Smooth muscle cell (in vitro differentiated cells): Measurements from ENCODE around the gene SLC30A2. TPM values are rescaled to one million over a fixed set of nuclear protein-coding genes. Genes with fewer than 3 reads are reported as not detected.

Source experiments
- DNase-seq: peaks from one replicate; lab custom pipeline; 2025; ENCODE audit not compliant: unreplicated experiment; lab: John Stamatoyannopoulos, UW
- H2AFZ ChIP-seq: fragments of 200-600 bp; sonication (generic); 2 replicates; pipeline ENCODE4 v1.6.0; 2016; ENCODE audit warnings: antibody characterized with exemption, low read depth, mild to moderate bottlenecking
- H3F3A ChIP-seq: fragments of 200-600 bp; sonication (generic); 2 replicates; pipeline ENCODE4 v1.6.0; 2017; ENCODE audit warnings: antibody characterized with exemption, low read depth
- H3K27ac ChIP-seq: fragments of 200-600 bp; sonication (generic); 2 replicates; pipeline ENCODE4 v1.5.1; 2016; ENCODE audit warnings: low read depth, mild to moderate bottlenecking
- H3K27me3 ChIP-seq: fragments of 200-600 bp; sonication (generic); 2 replicates; pipeline ENCODE4 v1.6.1; 2016; ENCODE audit warnings: low read depth, mild to moderate bottlenecking
- H3K36me3 ChIP-seq: fragments of 200-600 bp; sonication (generic); 2 replicates; pipeline ENCODE4 v1.5.1; 2016; ENCODE audit warnings: low read depth
- H3K4me1 ChIP-seq: fragments of 200-600 bp; sonication (generic); 2 replicates; pipeline ENCODE4 v1.5.1; 2016; ENCODE audit warnings: low read depth
- H3K4me2 ChIP-seq: fragments of 200-600 bp; sonication (generic); 2 replicates; pipeline ENCODE4 v1.6.0; 2016; ENCODE audit warnings: mild to moderate bottlenecking
- H3K4me3 ChIP-seq: fragments of 200-600 bp; sonication (generic); 2 replicates; pipeline ENCODE4 v1.5.1; 2016; ENCODE audit warnings: mild to moderate bottlenecking
- H3K79me2 ChIP-seq: fragments of 200-600 bp; sonication (generic); 2 replicates; pipeline ENCODE4 v1.6.0; 2016; ENCODE audit warnings: low read depth, mild to moderate bottlenecking
- H3K9ac ChIP-seq: fragments of 200-600 bp; sonication (generic); 2 replicates; pipeline ENCODE4 v1.6.0; 2016; ENCODE audit warnings: low read depth
- H3K9me3 ChIP-seq: fragments of 200-600 bp; sonication (generic); replicated peaks from 2 replicates; pipeline ENCODE4 v1.5.1; 2016; ENCODE audit warnings: low read depth
- H4K20me1 ChIP-seq: fragments of 200-600 bp; sonication (generic); 2 replicates; pipeline ENCODE4 v1.6.0; 2016; ENCODE audit warnings: low read depth
- WGBS: methylation state at CpG from one replicate; pipeline ENCODE4 v1.1.7; 2016; ENCODE audit warnings: low lambda C conversion rate; 5-methylcytosine and 5-hydroxymethylcytosine counted together
- polyA plus RNA-seq: library from polyadenylated mRNA; unstranded; fragments of >200 nt; fragmentation: Nextera tagmentation; extraction: Ambion mirVana; gene quantifications from 2 replicates; pipeline ENCODE4 v1.2.1, GENCODE V29; 2016
- small RNA-seq: library from RNA; depleted of rRNA; stranded (forward); fragments of <200 nt; gene quantifications from one replicate; pipeline ENCODE3, GENCODE V24; 2014
- total RNA-seq: library from RNA; depleted of rRNA; stranded (reverse); fragments of >200 nt; gene quantifications from 2 replicates; pipeline ENCODE4 v1.2.3, GENCODE V29; 2014
- TF ChIP-seq, protein P1 (sequence below): fragments of 200-600 bp; sonication (generic); IDR thresholded peaks from 2 replicates; pipeline ENCODE4 v1.5.1; 2017; ENCODE audit warnings: borderline replicate concordance, mild to moderate bottlenecking, antibody characterized with exemption; ENCODE audit not compliant: insufficient read depth, poor library complexity, severe bottlenecking

The SLC30A2 gene
- total and polyA plus RNA-seq, 2 experiments from 2014 or later: 0.27 to 0.53 TPM

DNA sequence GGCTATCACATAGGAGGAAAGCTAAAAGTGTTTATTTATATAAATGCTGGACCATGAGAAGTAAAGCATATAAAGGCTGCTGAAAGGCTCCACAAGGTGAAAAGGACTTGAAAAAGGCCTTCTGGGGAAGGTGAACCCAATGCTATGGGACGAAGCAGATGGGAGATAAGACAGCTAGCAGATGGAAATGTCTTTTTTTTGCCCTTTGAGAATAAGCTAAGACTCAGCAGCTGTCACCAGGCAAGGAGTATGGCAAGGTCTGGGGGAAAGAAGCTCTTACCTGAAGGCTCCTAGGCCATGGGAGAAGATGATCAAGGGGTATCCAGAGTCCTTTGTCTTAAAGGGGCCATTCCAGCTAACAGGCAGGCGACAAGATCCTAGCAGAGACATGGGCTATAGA is 58.0 kb downstream of the SLC30A2 start:
- Histone ChIP-seq H3K4me1 (no peaks in the 10 kb centered on the region), H3K4me2 (no peak overlapping the region), H3K4me3 (no peak overlapping the region), H3K27me3 (no peaks in the 10 kb centered on the region), H4K20me1 (no peaks in the 10 kb centered on the region), H3K9me3 (no peaks in the 10 kb centered on the region), H2AFZ (no peak overlapping the region), H3K36me3 (no peaks in the 10 kb centered on the region), H3F3A (no peaks in the 10 kb centered on the region), H3K27ac (no peak overlapping the region), H3K9ac (no peak overlapping the region), H3K79me2 (no peaks in the 10 kb centered on the region)
- no peak for DNase-seq
- WGBS: 98% methylated on average over 2 of the region's 2 CpGs
- TF ChIP-seq, protein P1, sequence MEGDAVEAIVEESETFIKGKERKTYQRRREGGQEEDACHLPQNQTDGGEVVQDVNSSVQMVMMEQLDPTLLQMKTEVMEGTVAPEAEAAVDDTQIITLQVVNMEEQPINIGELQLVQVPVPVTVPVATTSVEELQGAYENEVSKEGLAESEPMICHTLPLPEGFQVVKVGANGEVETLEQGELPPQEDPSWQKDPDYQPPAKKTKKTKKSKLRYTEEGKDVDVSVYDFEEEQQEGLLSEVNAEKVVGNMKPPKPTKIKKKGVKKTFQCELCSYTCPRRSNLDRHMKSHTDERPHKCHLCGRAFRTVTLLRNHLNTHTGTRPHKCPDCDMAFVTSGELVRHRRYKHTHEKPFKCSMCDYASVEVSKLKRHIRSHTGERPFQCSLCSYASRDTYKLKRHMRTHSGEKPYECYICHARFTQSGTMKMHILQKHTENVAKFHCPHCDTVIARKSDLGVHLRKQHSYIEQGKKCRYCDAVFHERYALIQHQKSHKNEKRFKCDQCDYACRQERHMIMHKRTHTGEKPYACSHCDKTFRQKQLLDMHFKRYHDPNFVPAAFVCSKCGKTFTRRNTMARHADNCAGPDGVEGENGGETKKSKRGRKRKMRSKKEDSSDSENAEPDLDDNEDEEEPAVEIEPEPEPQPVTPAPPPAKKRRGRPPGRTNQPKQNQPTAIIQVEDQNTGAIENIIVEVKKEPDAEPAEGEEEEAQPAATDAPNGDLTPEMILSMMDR: no peak

Small RNA genes within 50 kb of the gene (small RNA-seq; reads per million reads assigned to genes)
- gene RF00283 (not detected), gene RF00492 (not detected)

Other genes with a start within 250 kb of the SLC30A2 start
- gene SELENON, start 245.9 kb downstream of the SLC30A2 start, total RNA-seq: 26.6 and 32.6 TPM in 2 replicates
- 48.9 and 62.9 TPM in 2 replicates for gene SELENON, start 245.9 kb downstream of the SLC30A2 start, polyA plus RNA-seq
- 39.9 and 47.2 TPM in 2 replicates for gene MTFR1L, start 226.2 kb downstream of the SLC30A2 start, total RNA-seq
- 63.9 and 71.2 TPM in 2 replicates for gene MTFR1L, start 226.2 kb downstream of the SLC30A2 start, polyA plus RNA-seq
- 0.18 and 2.1 TPM in 2 replicates for gene AUNIP, start 186.7 kb downstream of the SLC30A2 start, total RNA-seq
- 1.1 and 1.3 TPM in 2 replicates for gene AUNIP, start 186.7 kb downstream of the SLC30A2 start, polyA plus RNA-seq
- 8.8 and 10.0 TPM in 2 replicates for gene PAQR7, start 170.4 kb downstream of the SLC30A2 start, total RNA-seq
- 2.9 and 3.7 TPM in 2 replicates for gene PAQR7, start 170.4 kb downstream of the SLC30A2 start, polyA plus RNA-seq
- 112 and 115 TPM in 2 replicates for gene STMN1, start 139.7 kb downstream of the SLC30A2 start, total RNA-seq
- gene STMN1, start 139.7 kb downstream of the SLC30A2 start, polyA plus RNA-seq: 309 and 331 TPM in 2 replicates
- gene PAFAH2, start 48.1 kb downstream of the SLC30A2 start, total RNA-seq: 9.2 and 9.4 TPM in 2 replicates
- gene PAFAH2, start 48.1 kb downstream of the SLC30A2 start, polyA plus RNA-seq: 9.6 and 13.2 TPM in 2 replicates
- 11.2 and 14.1 TPM in 2 replicates for gene EXTL1, start 24.3 kb downstream of the SLC30A2 start, total RNA-seq
- gene EXTL1, start 24.3 kb downstream of the SLC30A2 start, polyA plus RNA-seq: 9.2 and 25.8 TPM in 2 replicates
- not detected in 2 replicates for gene TRIM63, start 21.5 kb upstream of the SLC30A2 start, total RNA-seq
- gene TRIM63, start 21.5 kb upstream of the SLC30A2 start, polyA plus RNA-seq: 0.14 and 0.97 TPM in 2 replicates
- gene PDIK1L, start 65.7 kb upstream of the SLC30A2 start, total RNA-seq: 3.7 and 4.6 TPM in 2 replicates
- gene PDIK1L, start 65.7 kb upstream of the SLC30A2 start, polyA plus RNA-seq: 1.9 and 3.6 TPM in 2 replicates
- not detected in 2 replicates for gene FAM110D, start 113.0 kb upstream of the SLC30A2 start, total RNA-seq
- 0.08 TPM in 1 of 2 replicates, not detected in the other for gene FAM110D, start 113.0 kb upstream of the SLC30A2 start, polyA plus RNA-seq
- not detected in 2 replicates for gene C1orf232, start 122.8 kb upstream of the SLC30A2 start, total RNA-seq
- gene C1orf232, start 122.8 kb upstream of the SLC30A2 start, polyA plus RNA-seq: not detected in 2 replicates
- 9.2 and 38.4 TPM in 2 replicates for gene ZNF593, start 123.8 kb upstream of the SLC30A2 start, total RNA-seq
- gene ZNF593, start 123.8 kb upstream of the SLC30A2 start, polyA plus RNA-seq: 52.4 and 67.7 TPM in 2 replicates
- not detected in 2 replicates for gene ZNF593OS, start 125.7 kb upstream of the SLC30A2 start, total RNA-seq
- gene ZNF593OS, start 125.7 kb upstream of the SLC30A2 start, polyA plus RNA-seq: 1.5 TPM in 1 of 2 replicates, not detected in the other
- 2.6 and 6.6 TPM in 2 replicates for gene CNKSR1, start 131.4 kb upstream of the SLC30A2 start, total RNA-seq
- gene CNKSR1, start 131.4 kb upstream of the SLC30A2 start, polyA plus RNA-seq: 1.4 and 8.6 TPM in 2 replicates
- not detected in 2 replicates for gene CATSPER4, start 144.5 kb upstream of the SLC30A2 start, total RNA-seq
- gene CATSPER4, start 144.5 kb upstream of the SLC30A2 start, polyA plus RNA-seq: not detected in 2 replicates
- 6.0 and 7.9 TPM in 2 replicates for gene CEP85, start 188.1 kb upstream of the SLC30A2 start, total RNA-seq
- 3.9 and 8.0 TPM in 2 replicates for gene CEP85, start 188.1 kb upstream of the SLC30A2 start, polyA plus RNA-seq
- 162 and 241 TPM in 2 replicates for gene SH3BGRL3, start 234.0 kb upstream of the SLC30A2 start, total RNA-seq
- 1,359 and 1,367 TPM in 2 replicates for gene SH3BGRL3, start 234.0 kb upstream of the SLC30A2 start, polyA plus RNA-seq